Thymus (tissue), 11 donors: ENCODE measurements around the gene SPAG17. TPM values are rescaled to one million over a fixed set of nuclear protein-coding genes. Genes with fewer than 3 reads are reported as not detected.

ENCODE experiments used
- DNase-seq, 9 donors: peaks; one replicate each; pipeline ENCODE4 v3.0.0-alpha.2; 2013; ENCODE audit warnings: low spot score in 9 of 9, low read depth in 6 of 9, missing footprints in 1 of 9
- H3K27ac ChIP-seq, 2 donors: one replicate each; pipeline ENCODE4 v1.5.1; 2013; ENCODE audit warnings: control low read depth in 1 of 2, low read depth in 1 of 2, low read length in 1 of 2, mild to moderate bottlenecking in 1 of 2, moderate library complexity in 1 of 2
- H3K27me3 ChIP-seq, 2 donors: one replicate each; pipeline ENCODE4 v1.5.1; 2013; ENCODE audit warnings: low read length in 1 of 2; ENCODE audit not compliant: control insufficient read depth in 2 of 2, insufficient read depth in 1 of 2
- H3K36me3 ChIP-seq, 2 donors: one replicate each; pipeline ENCODE4 v1.5.1; 2013; ENCODE audit warnings: low read length in 1 of 2, mild to moderate bottlenecking in 1 of 2, moderate library complexity in 1 of 2; ENCODE audit not compliant: control insufficient read depth in 2 of 2, insufficient read depth in 2 of 2
- H3K4me1 ChIP-seq, 2 donors: one replicate each; pipeline ENCODE4 v1.5.1; 2013; ENCODE audit warnings: low read length in 2 of 2; ENCODE audit not compliant: control insufficient read depth in 2 of 2, insufficient read depth in 2 of 2
- H3K4me3 ChIP-seq, 2 donors: one replicate each; pipeline ENCODE4 v1.5.1; 2013; ENCODE audit warnings: low read length in 2 of 2, control low read depth in 1 of 2, mild to moderate bottlenecking in 1 of 2
- H3K9me3 ChIP-seq, 2 donors: one replicate each; pipeline ENCODE4 v1.5.1; 2013; ENCODE audit warnings: low read length in 1 of 2, mild to moderate bottlenecking in 1 of 2; ENCODE audit not compliant: control insufficient read depth in 2 of 2, insufficient read depth in 1 of 2
- WGBS: extraction: QIAGEN DNeasy Blood & Tissue Kit; methylation state at CpG from one replicate; pipeline ENCODE4 v1.1.7; 2013; 5-methylcytosine and 5-hydroxymethylcytosine counted together
- polyA plus RNA-seq: library from polyadenylated mRNA; stranded (reverse); fragments of 200-250 nt; gene quantifications from one replicate; pipeline ENCODE4 v1.2.3, GENCODE V29; 2013
- total RNA-seq: library from RNA; stranded (reverse); fragments of 120-200 nt; gene quantifications from one replicate; pipeline ENCODE4 v1.2.4, GENCODE V29; 2013
- donor health status: healthy.

SPAG17 gene
- total and polyA plus RNA-seq, 2 donors, result 0.33 to 0.50 TPM

GRCh38 chr1:118032883-118033282 lies 152.1 kb downstream of the SPAG17 start:
- no peak for DNase-seq
- Histone ChIP-seq H3K4me3 (no peak overlapping the region), H3K4me1 (no peaks in the 10 kb centered on the region), H3K27me3 (no peaks in the 10 kb centered on the region), H3K27ac (no peak overlapping the region), H3K36me3 (no peaks in the 10 kb centered on the region), H3K9me3 (no peaks in the 10 kb centered on the region)
- 86% methylated on average over 1 of the region's 1 CpG for WGBS

GRCh38 chr1:118028267-118028666 lies 156.8 kb downstream of the SPAG17 start:
- DNase-seq, result no peak
- Histone ChIP-seq H3K27ac (no peak overlapping the region), H3K4me3 (no peak overlapping the region), H3K4me1 (no peaks in the 10 kb centered on the region), H3K27me3 (no peaks in the 10 kb centered on the region), H3K36me3 (no peaks in the 10 kb centered on the region), H3K9me3 (no peaks in the 10 kb centered on the region)
- WGBS, result 30% methylated on average over 1 of the region's 1 CpG

- 92% methylated on average over 3 of the region's 3 CpGs for WGBS
- H3K36me3 ChIP-seq, result no peaks in the 10 kb centered on the region
- no peaks in the 10 kb centered on the region for H3K27me3 ChIP-seq
- no peaks in the 10 kb centered on the region for H3K4me1 ChIP-seq
- H3K9me3 ChIP-seq, result no peaks in the 10 kb centered on the region
- H3K27ac ChIP-seq, result no peak overlapping the region
- no peak overlapping the region for H3K4me3 ChIP-seq
- DNase-seq, result no peak
Measured at GRCh38 chr1:118023199-118023598, 161.8 kb downstream of the SPAG17 start.

GRCh38 chr1:118021668-118022067 lies 163.4 kb downstream of the SPAG17 start:
- Histone ChIP-seq H3K4me1 (no peaks in the 10 kb centered on the region), H3K27ac (no peak overlapping the region), H3K27me3 (no peaks in the 10 kb centered on the region), H3K36me3 (no peaks in the 10 kb centered on the region), H3K4me3 (no peak overlapping the region), H3K9me3 (no peaks in the 10 kb centered on the region)
- no peak for DNase-seq
- WGBS, result 75% methylated on average over 1 of the region's 1 CpG

- no peak for DNase-seq
- no peak overlapping the region for H3K4me3 ChIP-seq
- no peaks in the 10 kb centered on the region for H3K27me3 ChIP-seq
- WGBS, result 81% methylated on average over 1 of the region's 1 CpG
- H3K36me3 ChIP-seq, result no peaks in the 10 kb centered on the region
- H3K4me1 ChIP-seq, result no peaks in the 10 kb centered on the region
- H3K27ac ChIP-seq, result no peak overlapping the region
- no peaks in the 10 kb centered on the region for H3K9me3 ChIP-seq
Measured at GRCh38 chr1:118018060-118018459, 167.0 kb downstream of the SPAG17 start.

GRCh38 chr1:118013938-118014337 lies 171.1 kb downstream of the SPAG17 start:
- Histone ChIP-seq H3K4me3 (no peak overlapping the region), H3K36me3 (no peaks in the 10 kb centered on the region), H3K9me3 (no peaks in the 10 kb centered on the region), H3K27ac (no peak overlapping the region), H3K4me1 (no peaks in the 10 kb centered on the region), H3K27me3 (no peaks in the 10 kb centered on the region)
- DNase-seq, result no peak

- Histone ChIP-seq H3K27ac (no peak overlapping the region), H3K27me3 (no peaks in the 10 kb centered on the region), H3K36me3 (no peaks in the 10 kb centered on the region), H3K4me1 (no peaks in the 10 kb centered on the region), H3K4me3 (no peak overlapping the region), H3K9me3 (no peaks in the 10 kb centered on the region)
- 96% methylated on average over 6 of the region's 6 CpGs for WGBS
- DNase-seq, result no peak
Measured at GRCh38 chr1:118013336-118013735, 171.7 kb downstream of the SPAG17 start.

GRCh38 chr1:118012515-118013124 lies 172.4 kb downstream of the SPAG17 start:
- no peak overlapping the region for H3K27ac ChIP-seq
- WGBS, result 96% methylated on average over 6 of the region's 6 CpGs
- H3K4me3 ChIP-seq, result no peak overlapping the region
- no peaks in the 10 kb centered on the region for H3K4me1 ChIP-seq
- no peak for DNase-seq
- no peaks in the 10 kb centered on the region for H3K9me3 ChIP-seq
- no peaks in the 10 kb centered on the region for H3K27me3 ChIP-seq
- H3K36me3 ChIP-seq, result no peaks in the 10 kb centered on the region

GRCh38 chr1:118008011-118008410 lies 177.0 kb downstream of the SPAG17 start:
- Histone ChIP-seq H3K9me3 (no peaks in the 10 kb centered on the region), H3K4me1 (no peaks in the 10 kb centered on the region), H3K36me3 (no peaks in the 10 kb centered on the region), H3K27me3 (no peaks in the 10 kb centered on the region), H3K4me3 (no peak overlapping the region), H3K27ac (no peak overlapping the region)
- 99% methylated on average over 7 of the region's 7 CpGs for WGBS
- no peak for DNase-seq

GRCh38 chr1:118007391-118007790 lies 177.6 kb downstream of the SPAG17 start:
- Histone ChIP-seq H3K9me3 (no peaks in the 10 kb centered on the region), H3K4me3 (no peak overlapping the region), H3K27me3 (no peaks in the 10 kb centered on the region), H3K27ac (no peak overlapping the region), H3K4me1 (no peaks in the 10 kb centered on the region), H3K36me3 (no peaks in the 10 kb centered on the region)
- DNase-seq, result no peak
- WGBS, result 90% methylated on average over 2 of the region's 2 CpGs
